Activated B cell treated with CpG ODN at 0.5 μM for 24 hours (primary cell): ENCODE measurements around the gene ASPRV1. TPM values are rescaled to one million over a fixed set of nuclear protein-coding genes. Genes with fewer than 3 reads are reported as not detected.
"Not testable (repeated sequence)": the region's sequence is repeated elsewhere in the genome, so short reads cannot be mapped to it uniquely, and the experiment has no call there.

Source experiments
- ATAC-seq: fragments of 200-7000 bp; cut with Tn5 transposase; one replicate; pipeline ENCODE4 v1.10.0; 2021; ENCODE audit warnings: low read depth, mild to moderate bottlenecking, moderate library complexity
- CTCF ChIA-PET: fragments of 350-600 bp; sonication (Branson Sonifier 250); formaldehyde crosslinking; loops from one replicate; lab custom pipeline; 2021; ENCODE audit warnings: antibody characterized with exemption; lab: Charles Lee
- POLR2A ChIA-PET: fragments of 350-600 bp; sonication (Branson Sonifier 250); formaldehyde crosslinking; loops from one replicate; lab custom pipeline; 2021; ENCODE audit warnings: antibody characterized with exemption; lab: Charles Lee
- DNase-seq: peaks from one replicate; pipeline ENCODE4 v3.0.0; 2022
- H3K27ac Mint-ChIP-seq: one replicate; pipeline ENCODE4 v1.8.0; 2020; ENCODE audit warnings: mixed read lengths
- H3K27me3 Mint-ChIP-seq: one replicate; pipeline ENCODE4 v1.8.0; 2021; ENCODE audit warnings: mixed read lengths
- H3K36me3 Mint-ChIP-seq: one replicate; pipeline ENCODE4 v1.8.0; 2021; ENCODE audit warnings: low read depth, mixed read lengths
- H3K4me1 Mint-ChIP-seq: one replicate; pipeline ENCODE4 v1.8.0; 2021; ENCODE audit warnings: mixed read lengths
- H3K4me3 Mint-ChIP-seq: one replicate; pipeline ENCODE4 v1.8.0; 2020; ENCODE audit warnings: mild to moderate bottlenecking, mixed read lengths
- H3K9me3 Mint-ChIP-seq: one replicate; pipeline ENCODE4 v1.8.0; 2020; ENCODE audit warnings: mixed read lengths
- CTCF ChIP-seq: fragments of 200-600 bp; IDR thresholded peaks from one replicate; pipeline ENCODE4 v1.8.0; 2022; ENCODE audit warnings: antibody characterized with exemption, mild to moderate bottlenecking
- intact Hi-C: fragments of 100-400 bp; cut with micrococcal nuclease; formaldehyde crosslinking; loops from one replicate; pipeline ENCODE4 v1.15.1; 2024
- total RNA-seq: library from RNA; stranded (reverse); gene quantifications from 2 replicates; pipeline ENCODE4 v1.2.3, GENCODE V29; 2022

ASPRV1 gene
- total RNA-seq, 1 donor from 2014 or later: 0.47 TPM

DNA sequence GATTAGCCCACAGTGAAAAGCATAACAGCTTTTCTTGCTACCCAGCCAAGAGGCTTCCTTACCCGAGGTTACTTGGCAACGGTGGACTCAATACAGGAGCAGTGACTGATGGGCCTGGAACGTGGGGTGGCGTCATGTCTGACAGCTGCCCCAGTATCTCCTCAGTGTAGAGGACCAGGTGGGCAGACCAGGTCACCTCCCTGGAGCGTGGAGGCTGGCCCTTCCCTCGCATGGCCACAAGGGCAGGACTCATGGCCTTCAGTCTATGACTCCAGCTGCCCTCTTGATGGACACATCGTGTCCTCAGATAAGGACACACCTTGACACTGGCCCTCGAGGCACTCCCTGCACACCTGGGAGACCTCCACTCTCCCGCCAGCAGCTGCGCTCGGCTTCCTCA is 6.4 kb downstream of the ASPRV1 start:
- Mint-ChIP-seq H3K4me3 (no peak overlapping the region), H3K9me3 (no peaks in the 10 kb centered on the region), H3K36me3 (no peaks in the 10 kb centered on the region), H3K4me1 (no peaks in the 10 kb centered on the region), H3K27me3 (peaks cover 7% of the 10 kb centered on the region), H3K27ac (no peak overlapping the region)
- ChIA-PET POLR2A (no interaction called here), CTCF (no interaction called here)
- no peak for TF ChIP-seq CTCF
- no peak for DNase-seq
- intact Hi-C loops: no loop called here
- ATAC-seq: no peak

DNA sequence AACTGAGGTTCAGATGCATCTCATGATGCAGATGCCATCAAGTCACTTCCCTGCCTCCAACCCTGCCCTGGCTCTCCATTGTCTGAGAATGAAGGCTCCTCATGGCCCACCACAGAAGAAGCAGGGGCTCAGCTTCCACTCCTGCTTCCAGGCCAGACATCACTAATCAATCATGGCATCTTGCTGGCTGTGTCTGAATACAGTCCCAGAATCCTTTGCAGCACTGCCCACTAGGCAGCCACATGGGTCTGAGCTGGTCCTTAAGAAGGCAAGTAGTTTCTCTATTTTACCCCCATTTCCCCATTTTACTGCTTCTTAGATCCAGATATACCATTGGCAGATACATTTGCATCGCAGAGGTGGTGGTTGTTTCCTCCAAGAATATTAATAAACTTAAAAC is 7.3 kb downstream of the ASPRV1 start:
- DNase-seq: no peak
- intact Hi-C loops: no loop called here
- TF ChIP-seq CTCF: no peak
- H3K27ac Mint-ChIP-seq: no peak overlapping the region
- no peaks in the 10 kb centered on the region for H3K27me3 Mint-ChIP-seq
- ChIA-PET CTCF (no interaction called here), POLR2A (no interaction called here)
- no peak for ATAC-seq
- no peak overlapping the region for H3K4me3 Mint-ChIP-seq
- H3K4me1 Mint-ChIP-seq: no peaks in the 10 kb centered on the region
- no peaks in the 10 kb centered on the region for H3K9me3 Mint-ChIP-seq
- H3K36me3 Mint-ChIP-seq: no peaks in the 10 kb centered on the region

DNA sequence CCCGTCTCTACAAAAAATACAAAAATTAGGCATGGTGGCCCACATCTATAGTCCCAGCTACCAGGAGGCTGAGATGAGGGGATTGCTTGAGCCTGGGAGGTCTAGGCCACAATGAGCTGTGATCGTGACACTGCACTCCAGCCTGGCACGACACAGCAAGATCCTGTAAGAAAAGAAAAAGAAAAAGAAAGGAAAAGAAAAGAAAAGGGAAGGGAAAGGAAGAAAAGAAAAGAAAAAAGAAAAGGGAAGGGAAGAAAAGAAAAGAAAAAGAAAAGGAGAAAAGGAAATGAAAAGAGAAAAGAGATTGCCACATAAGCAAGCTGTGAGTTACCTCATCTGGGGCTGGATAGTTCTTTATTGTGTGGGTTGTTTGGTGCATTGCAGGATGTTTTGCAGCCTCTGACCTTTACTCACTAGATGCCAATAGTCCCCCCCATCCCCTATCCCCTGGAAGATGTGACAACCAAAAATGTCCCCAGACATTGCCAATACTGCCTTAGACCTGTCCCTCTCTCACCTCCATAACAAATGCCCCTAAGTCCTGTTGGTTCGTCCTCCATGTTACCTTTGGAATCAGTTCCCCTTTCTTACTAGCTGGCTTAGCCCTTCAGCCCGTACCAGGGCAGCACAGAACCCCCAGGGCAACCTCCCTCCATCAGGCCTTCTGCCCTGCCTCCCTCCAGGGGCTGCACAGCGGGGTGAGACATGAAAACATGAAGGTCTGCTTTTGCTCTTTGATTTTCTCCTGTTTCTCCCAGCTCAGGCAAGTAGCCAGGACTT is 8.9 kb downstream of the ASPRV1 start:
- POLR2A ChIA-PET: no interaction called here
- no peak overlapping the region for H3K27ac Mint-ChIP-seq
- CTCF ChIA-PET: interaction anchor here (1.6 kb wide), 1 partner anchor 118 kb away, joined by 4 read pairs; no protein-coding TSS in a partner anchor

DNA sequence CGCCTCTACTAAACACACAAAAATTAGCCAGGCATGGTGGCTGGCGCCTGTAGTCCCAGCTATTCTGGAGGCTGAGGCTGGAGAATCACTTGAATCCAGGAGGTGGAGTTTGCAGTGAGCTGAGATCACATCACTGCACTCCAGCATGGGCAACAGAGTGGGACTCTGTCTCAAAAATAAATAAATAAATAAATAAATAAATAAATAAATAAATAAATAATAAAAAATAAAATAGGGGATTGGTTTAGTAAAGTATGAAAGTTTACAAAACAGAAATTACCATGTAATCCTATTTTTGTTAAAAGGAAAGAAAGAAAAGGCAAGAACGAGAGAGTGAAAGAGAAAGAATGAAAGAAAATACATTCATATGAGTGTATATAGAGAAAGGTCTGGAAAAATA is 10.8 kb downstream of the ASPRV1 start:
- H3K9me3 Mint-ChIP-seq, CTCF ChIA-PET: not testable (repeated sequence)

More for the DNA sequence above, 8.9 kb downstream of the ASPRV1 start:
- no peak for ATAC-seq
- TF ChIP-seq CTCF: no peak
- Mint-ChIP-seq H3K36me3 (no peaks in the 10 kb centered on the region), H3K4me1 (no peaks in the 10 kb centered on the region), H3K27me3 (no peaks in the 10 kb centered on the region), H3K9me3 (no peaks in the 10 kb centered on the region), H3K4me3 (no peak overlapping the region)
- no peak for DNase-seq
- intact Hi-C loops: no loop called here

GRCh38 chr2:69950241-69950640 is 11.2 kb downstream of the ASPRV1 start:
- intact Hi-C loops: no loop called here
- CTCF ChIA-PET: no interaction called here
- Mint-ChIP-seq H3K4me3 (no peak overlapping the region), H3K27ac (no peak overlapping the region), H3K27me3 (peaks cover 2% of the 10 kb centered on the region), H3K9me3 (no peaks in the 10 kb centered on the region), H3K36me3 (no peaks in the 10 kb centered on the region), H3K4me1 (peaks cover 7% of the 10 kb centered on the region)
- POLR2A ChIA-PET: interaction anchor here (0.6 kb wide), 1 partner anchor 124 kb away, joined by 7 read pairs; no protein-coding TSS in a partner anchor
- no peak for TF ChIP-seq CTCF
- DNase-seq (no peak), ATAC-seq (no peak)

More for the DNA sequence above, 10.8 kb downstream of the ASPRV1 start:
- intact Hi-C loops, H3K4me1 Mint-ChIP-seq, DNase-seq, H3K4me3 Mint-ChIP-seq, H3K27ac Mint-ChIP-seq, ATAC-seq, H3K27me3 Mint-ChIP-seq, H3K36me3 Mint-ChIP-seq: not testable (repeated sequence)
- POLR2A ChIA-PET: interaction anchor here (0.6 kb wide), 1 partner anchor 123 kb away, joined by 7 read pairs; no protein-coding TSS in a partner anchor
